ENCODE results near the gene RECQL5.

RECQL5 gene

GRCh38 chr17:75694536-75694935 lies 27.6 kb upstream of the RECQL5 start:
- TF ChIP-seq POLR2A (IDR thresholded peaks at IDR 0.05; ENCODE audit: low read depth, low read length) = no peak
- DNase-seq (ENCODE audit: insufficient read length, low spot score) (no peak), FAIRE-seq (no peak)

- FAIRE-seq = peak; percentile 78
- peak; percentile 75 for DNase-seq (ENCODE audit: insufficient read length, low spot score)
- TF ChIP-seq POLR2A (IDR thresholded peaks at IDR 0.05; ENCODE audit: low read depth, low read length) = 0 out of 2 replicates have a peak, but pooled peaks have one; percentile 18
Observed at GRCh38 chr17:75693500-75694481, 26.8 kb upstream of the RECQL5 start.

- TF ChIP-seq POLR2A (IDR thresholded peaks at IDR 0.05; ENCODE audit: low read depth, low read length) = no peak
- DNase-seq (ENCODE audit: insufficient read length, low spot score) (no peak), FAIRE-seq (no peak)
Observed at GRCh38 chr17:75692976-75693375, 26.0 kb upstream of the RECQL5 start.

- FAIRE-seq (no peak), DNase-seq (ENCODE audit: insufficient read length, low spot score) (no peak)
- TF ChIP-seq POLR2A (IDR thresholded peaks at IDR 0.05; ENCODE audit: low read depth, low read length) = no peak
Observed at GRCh38 chr17:75691801-75692626, 25.1 kb upstream of the RECQL5 start.

GRCh38 chr17:75691371-75691791 lies 24.4 kb upstream of the RECQL5 start:
- FAIRE-seq = no peak
- no peak for TF ChIP-seq POLR2A (IDR thresholded peaks at IDR 0.05; ENCODE audit: low read depth, low read length)

GRCh38 chr17:75689441-75689873 lies 22.5 kb upstream of the RECQL5 start:
- DNase-seq (ENCODE audit: insufficient read length, low spot score) = no peak
- no peak for TF ChIP-seq POLR2A (IDR thresholded peaks at IDR 0.05; ENCODE audit: low read depth, low read length)
- FAIRE-seq = no peak

More at GRCh38 chr17:75691371-75691791, 24.4 kb upstream of the RECQL5 start:
- peak; percentile 69 for DNase-seq (ENCODE audit: insufficient read length, low spot score)

GRCh38 chr17:75688209-75688825 lies 21.4 kb upstream of the RECQL5 start:
- FAIRE-seq (no peak), DNase-seq (ENCODE audit: insufficient read length, low spot score) (no peak)

GRCh38 chr17:75685499-75685898 lies 18.5 kb upstream of the RECQL5 start:
- DNase-seq (ENCODE audit: insufficient read length, low spot score) = no peak
- TF ChIP-seq POLR2A (IDR thresholded peaks at IDR 0.05; ENCODE audit: low read depth, low read length) = no peak
- no peak for FAIRE-seq

More at GRCh38 chr17:75688209-75688825, 21.4 kb upstream of the RECQL5 start:
- no peak for TF ChIP-seq POLR2A (IDR thresholded peaks at IDR 0.05; ENCODE audit: low read depth, low read length)

GRCh38 chr17:75684924-75685323 lies 18.0 kb upstream of the RECQL5 start:
- TF ChIP-seq POLR2A (IDR thresholded peaks at IDR 0.05; ENCODE audit: low read depth, low read length) = no peak
- no peak for FAIRE-seq
- no peak for DNase-seq (ENCODE audit: insufficient read length, low spot score)

- DNase-seq (ENCODE audit: insufficient read length, low spot score) = no peak
- FAIRE-seq = no peak
- no peak for TF ChIP-seq POLR2A (IDR thresholded peaks at IDR 0.05; ENCODE audit: low read depth, low read length)
Observed at GRCh38 chr17:75684249-75684648, 17.3 kb upstream of the RECQL5 start.

- DNase-seq (ENCODE audit: insufficient read length, low spot score) (peak; percentile 78), FAIRE-seq (peak; percentile 36)
- TF ChIP-seq POLR2A (IDR thresholded peaks at IDR 0.05; ENCODE audit: low read depth, low read length) = no peak
Observed at GRCh38 chr17:75683583-75683982, 16.6 kb upstream of the RECQL5 start.

- FAIRE-seq (no peak), DNase-seq (ENCODE audit: insufficient read length, low spot score) (no peak)
- no peak for TF ChIP-seq POLR2A (IDR thresholded peaks at IDR 0.05; ENCODE audit: low read depth, low read length)
Observed at GRCh38 chr17:75681289-75681688, 14.3 kb upstream of the RECQL5 start.

GRCh38 chr17:75680431-75680830 lies 13.5 kb upstream of the RECQL5 start:
- no peak for DNase-seq (ENCODE audit: insufficient read length, low spot score)
- no peak for FAIRE-seq
- TF ChIP-seq POLR2A (IDR thresholded peaks at IDR 0.05; ENCODE audit: low read depth, low read length) = no peak
